ENCODE results near the gene LTB4R.

Gene LTB4R

DNA sequence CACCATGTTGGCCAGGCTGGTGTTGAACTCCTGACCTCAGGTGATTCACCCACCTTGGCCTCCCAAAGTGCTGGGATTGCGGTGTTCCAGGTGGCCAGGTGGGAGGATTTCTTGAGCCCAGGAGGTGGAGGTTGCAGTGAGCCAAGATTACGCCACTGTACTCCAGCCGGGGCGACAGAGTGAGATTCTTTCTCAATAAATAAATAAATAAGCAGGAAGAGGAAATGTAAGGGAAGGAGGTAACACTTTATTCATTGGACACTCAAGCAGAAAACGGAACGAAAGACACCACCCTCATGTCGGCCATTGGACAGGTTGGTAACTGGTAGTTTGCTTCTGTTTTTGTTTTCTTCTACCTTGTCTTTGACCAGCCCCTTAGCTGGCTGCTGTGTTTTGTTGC is 43.7 kb downstream of the LTB4R start:
- TF ChIP-seq, protein P1, sequence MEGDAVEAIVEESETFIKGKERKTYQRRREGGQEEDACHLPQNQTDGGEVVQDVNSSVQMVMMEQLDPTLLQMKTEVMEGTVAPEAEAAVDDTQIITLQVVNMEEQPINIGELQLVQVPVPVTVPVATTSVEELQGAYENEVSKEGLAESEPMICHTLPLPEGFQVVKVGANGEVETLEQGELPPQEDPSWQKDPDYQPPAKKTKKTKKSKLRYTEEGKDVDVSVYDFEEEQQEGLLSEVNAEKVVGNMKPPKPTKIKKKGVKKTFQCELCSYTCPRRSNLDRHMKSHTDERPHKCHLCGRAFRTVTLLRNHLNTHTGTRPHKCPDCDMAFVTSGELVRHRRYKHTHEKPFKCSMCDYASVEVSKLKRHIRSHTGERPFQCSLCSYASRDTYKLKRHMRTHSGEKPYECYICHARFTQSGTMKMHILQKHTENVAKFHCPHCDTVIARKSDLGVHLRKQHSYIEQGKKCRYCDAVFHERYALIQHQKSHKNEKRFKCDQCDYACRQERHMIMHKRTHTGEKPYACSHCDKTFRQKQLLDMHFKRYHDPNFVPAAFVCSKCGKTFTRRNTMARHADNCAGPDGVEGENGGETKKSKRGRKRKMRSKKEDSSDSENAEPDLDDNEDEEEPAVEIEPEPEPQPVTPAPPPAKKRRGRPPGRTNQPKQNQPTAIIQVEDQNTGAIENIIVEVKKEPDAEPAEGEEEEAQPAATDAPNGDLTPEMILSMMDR (IDR thresholded peaks at IDR 0.05; ENCODE audit: low read depth, low read length, missing control alignments) = no peak
- DNase-seq (ENCODE audit: extremely low read depth, low read depth) = no peak
- no peak overlapping the region for H3K4me3 ChIP-seq (replicated peaks; ENCODE audit: low read depth, low read length)

GRCh38 chr14:24356208-24356607 is 44.9 kb downstream of the LTB4R start:
- H3K4me3 ChIP-seq (replicated peaks; ENCODE audit: low read depth, low read length) = no peak overlapping the region
- no peak for DNase-seq (ENCODE audit: extremely low read depth, low read depth)
- TF ChIP-seq, protein P1 (IDR thresholded peaks at IDR 0.05; ENCODE audit: low read depth, low read length, missing control alignments) = no peak

GRCh38 chr14:24360281-24360680 is 49.0 kb downstream of the LTB4R start:
- TF ChIP-seq, protein P1 (IDR thresholded peaks at IDR 0.05; ENCODE audit: low read depth, low read length, missing control alignments) = no peak
- no peak overlapping the region for H3K4me3 ChIP-seq (replicated peaks; ENCODE audit: low read depth, low read length)
- no peak for DNase-seq (ENCODE audit: extremely low read depth, low read depth)

GRCh38 chr14:24361326-24361725 is 50.0 kb downstream of the LTB4R start:
- DNase-seq (ENCODE audit: extremely low read depth, low read depth) = no peak
- no peak overlapping the region for H3K4me3 ChIP-seq (replicated peaks; ENCODE audit: low read depth, low read length)
- TF ChIP-seq, protein P1 (IDR thresholded peaks at IDR 0.05; ENCODE audit: low read depth, low read length, missing control alignments) = no peak

DNA sequence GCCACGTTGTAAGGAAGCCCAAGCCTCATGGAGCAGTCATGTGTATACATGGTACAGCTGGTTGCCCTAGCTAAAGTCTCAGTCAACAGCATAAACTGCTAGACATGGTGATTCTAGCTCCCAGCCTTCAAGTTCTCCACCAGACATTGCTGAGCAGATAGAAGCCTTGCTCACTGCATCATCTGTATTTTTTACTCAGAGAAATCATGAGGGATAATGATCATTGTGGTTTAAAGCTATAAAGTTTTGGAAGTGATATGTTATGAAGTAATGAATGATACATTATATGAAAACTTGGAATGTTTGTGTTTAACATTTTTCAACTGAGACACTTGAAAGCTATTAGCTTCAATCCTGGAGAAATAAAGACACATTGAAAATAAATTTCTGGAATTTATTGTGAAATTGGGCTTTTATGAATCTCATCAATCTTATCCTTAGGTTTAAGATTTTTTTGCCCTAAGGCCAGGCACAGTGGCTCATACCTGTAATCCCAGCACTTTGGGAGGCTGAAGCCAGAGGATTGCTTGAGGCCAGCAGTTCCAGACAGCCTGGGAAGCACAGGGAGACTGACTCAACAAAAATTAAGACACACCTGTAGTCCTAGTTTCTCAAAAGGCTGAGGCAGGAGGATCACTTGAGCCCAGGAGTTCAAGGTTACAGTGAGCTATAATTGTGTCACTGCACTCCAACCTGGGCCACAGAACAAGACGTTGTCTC is 51.1 kb downstream of the LTB4R start:
- no peak overlapping the region for H3K4me3 ChIP-seq (replicated peaks; ENCODE audit: low read depth, low read length)
- TF ChIP-seq, protein P1 (IDR thresholded peaks at IDR 0.05; ENCODE audit: low read depth, low read length, missing control alignments) = no peak
- no peak for DNase-seq (ENCODE audit: extremely low read depth, low read depth)

DNA sequence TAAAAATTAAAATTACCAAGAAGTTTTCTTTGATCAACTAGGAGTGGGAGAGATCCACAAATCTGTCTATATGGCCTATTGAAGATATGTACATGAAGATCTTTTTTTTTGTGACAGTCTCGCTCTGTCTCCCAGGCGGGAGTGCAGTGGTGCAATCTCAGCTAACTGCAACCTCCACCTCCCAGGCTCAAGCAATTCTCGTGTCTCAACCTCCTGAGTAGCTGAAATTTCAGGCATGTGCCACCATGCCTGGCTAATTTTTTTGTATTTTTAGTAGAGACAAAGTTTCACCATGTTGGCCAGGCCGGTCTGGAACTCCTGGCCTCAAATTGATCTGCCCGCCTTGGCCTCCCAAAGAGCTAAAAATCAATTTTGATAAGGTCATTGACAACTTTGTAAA is 52.1 kb downstream of the LTB4R start:
- TF ChIP-seq, protein P1 (IDR thresholded peaks at IDR 0.05; ENCODE audit: low read depth, low read length, missing control alignments) = no peak
- no peak for DNase-seq (ENCODE audit: extremely low read depth, low read depth)
- H3K4me3 ChIP-seq (replicated peaks; ENCODE audit: low read depth, low read length) = no peak overlapping the region

DNA sequence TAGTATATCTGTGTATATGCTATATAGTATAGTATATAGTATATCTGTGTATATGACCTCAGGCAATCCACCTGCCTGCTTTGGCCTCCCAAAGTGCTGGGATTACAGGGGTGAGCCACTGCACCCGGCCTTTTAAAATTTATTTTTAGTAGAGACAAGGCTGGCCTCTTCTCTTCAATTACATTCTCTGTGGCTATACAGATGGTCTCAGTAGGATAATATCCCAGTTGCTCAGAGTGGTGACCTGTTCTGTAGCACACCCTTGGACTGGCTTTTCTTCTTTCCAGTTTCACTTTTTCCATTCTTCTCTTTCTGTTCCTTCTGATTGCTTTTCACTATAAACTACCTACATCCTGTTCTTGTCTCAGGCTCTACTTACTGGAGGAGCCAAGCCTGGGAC is 53.5 kb downstream of the LTB4R start:
- no peak for DNase-seq (ENCODE audit: extremely low read depth, low read depth)
- H3K4me3 ChIP-seq (replicated peaks; ENCODE audit: low read depth, low read length) = no peak overlapping the region
- TF ChIP-seq, protein P1 (IDR thresholded peaks at IDR 0.05; ENCODE audit: low read depth, low read length, missing control alignments) = no peak

Data from HFF-Myc (cell line).